ENCODE data around the gene AFAP1L2.

GRCh38 chr10:114303556-114303955 lies 100.7 kb downstream of the AFAP1L2 start:
- TF ChIP-seq, protein P1, sequence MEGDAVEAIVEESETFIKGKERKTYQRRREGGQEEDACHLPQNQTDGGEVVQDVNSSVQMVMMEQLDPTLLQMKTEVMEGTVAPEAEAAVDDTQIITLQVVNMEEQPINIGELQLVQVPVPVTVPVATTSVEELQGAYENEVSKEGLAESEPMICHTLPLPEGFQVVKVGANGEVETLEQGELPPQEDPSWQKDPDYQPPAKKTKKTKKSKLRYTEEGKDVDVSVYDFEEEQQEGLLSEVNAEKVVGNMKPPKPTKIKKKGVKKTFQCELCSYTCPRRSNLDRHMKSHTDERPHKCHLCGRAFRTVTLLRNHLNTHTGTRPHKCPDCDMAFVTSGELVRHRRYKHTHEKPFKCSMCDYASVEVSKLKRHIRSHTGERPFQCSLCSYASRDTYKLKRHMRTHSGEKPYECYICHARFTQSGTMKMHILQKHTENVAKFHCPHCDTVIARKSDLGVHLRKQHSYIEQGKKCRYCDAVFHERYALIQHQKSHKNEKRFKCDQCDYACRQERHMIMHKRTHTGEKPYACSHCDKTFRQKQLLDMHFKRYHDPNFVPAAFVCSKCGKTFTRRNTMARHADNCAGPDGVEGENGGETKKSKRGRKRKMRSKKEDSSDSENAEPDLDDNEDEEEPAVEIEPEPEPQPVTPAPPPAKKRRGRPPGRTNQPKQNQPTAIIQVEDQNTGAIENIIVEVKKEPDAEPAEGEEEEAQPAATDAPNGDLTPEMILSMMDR (IDR thresholded peaks at IDR 0.05) = no peak
- no peak for TF ChIP-seq POLR2A (IDR thresholded peaks at IDR 0.05)

All from body of pancreas (tissue), 4 donors.